ENCODE results near the gene LIN54. TPM values are rescaled to one million over a fixed set of nuclear protein-coding genes. Genes with fewer than 3 reads are reported as not detected.

The LIN54 gene
- total and polyA plus RNA-seq, 2 of the 13 experiments (the other 11 are each of a cell fraction or from before 2014, with no cell fraction given) = 25.2 to 32.9 TPM

GRCh38 chr4:83010522-83011318, at the start of gene LIN54 (continued):
- TF ChIP-seq AHDC1 (CRISPR knock-in tag; IDR thresholded peaks at IDR 0.05; ENCODE audit: borderline replicate concordance) (peak; percentile 75; the same call in 1 of the 2 replicates), CREB3 (CRISPR knock-in tag; IDR thresholded peaks at IDR 0.05) (no peak), ZNF605 (CRISPR knock-in tag; IDR thresholded peaks at IDR 0.05) (peak; percentile 74), ZNF510 (CRISPR knock-in tag; IDR thresholded peaks at IDR 0.05; ENCODE audit: low read depth) (no peak), SOX13 (IDR thresholded peaks at IDR 0.05) (peak; percentile 49; the same call in 1 of the 2 replicates), SOX13 (CRISPR knock-in tag; conservative IDR thresholded peaks at IDR 0.05 in 1 of 2, IDR thresholded peaks at IDR 0.05 in 1 of 2) (peak in 1 of 2 experiments; percentile 63; a peak in 1 of 4 replicates), ATF4 (CRISPR knock-in tag; IDR thresholded peaks at IDR 0.05) (0 out of 4 replicates have a peak, but pooled peaks of 1 of the 2 experiments have one; percentile 25), CENPBD1 (CRISPR knock-in tag; IDR thresholded peaks at IDR 0.05; ENCODE audit: borderline replicate concordance, low read depth) (no peak), RARG (CRISPR knock-in tag; IDR thresholded peaks at IDR 0.05; ENCODE audit: low read depth) (no peak), RORA (CRISPR knock-in tag; IDR thresholded peaks at IDR 0.05) (no peak), LBX2 (CRISPR knock-in tag; IDR thresholded peaks at IDR 0.05; ENCODE audit: borderline replicate concordance) (no peak), TCF12 (IDR thresholded peaks at IDR 0.05) (no peak), TCF12 (CRISPR knock-in tag; IDR thresholded peaks at IDR 0.05) (no peak), GZF1 (CRISPR knock-in tag; IDR thresholded peaks at IDR 0.05) (no peak), ZNF441 (CRISPR knock-in tag; IDR thresholded peaks at IDR 0.05; ENCODE audit: borderline replicate concordance) (0 out of 2 replicates have a peak, but pooled peaks have one; percentile 52), SALL2 (CRISPR knock-in tag; IDR thresholded peaks at IDR 0.05) (no peak), ZBTB43 (CRISPR knock-in tag; conservative IDR thresholded peaks at IDR 0.05) (peak; percentile 98), ZNF607 (CRISPR knock-in tag; IDR thresholded peaks at IDR 0.05; ENCODE audit: borderline replicate concordance) (no peak)
